HuH-7.5 (cell line): Measurements from ENCODE around the gene TMC4.
A peak's percentile ranks its signal among the peaks of the same experiment; 100 is the strongest.
"Not testable (repeated sequence)": the region's sequence is repeated elsewhere in the genome, so short reads cannot be mapped to it uniquely, and the experiment has no call there.

ENCODE experiments used
- DNase-seq: peaks from one replicate; pipeline ENCODE4 v3.0.0; 2011; ENCODE audit warnings: low spot score

The TMC4 gene

DNA sequence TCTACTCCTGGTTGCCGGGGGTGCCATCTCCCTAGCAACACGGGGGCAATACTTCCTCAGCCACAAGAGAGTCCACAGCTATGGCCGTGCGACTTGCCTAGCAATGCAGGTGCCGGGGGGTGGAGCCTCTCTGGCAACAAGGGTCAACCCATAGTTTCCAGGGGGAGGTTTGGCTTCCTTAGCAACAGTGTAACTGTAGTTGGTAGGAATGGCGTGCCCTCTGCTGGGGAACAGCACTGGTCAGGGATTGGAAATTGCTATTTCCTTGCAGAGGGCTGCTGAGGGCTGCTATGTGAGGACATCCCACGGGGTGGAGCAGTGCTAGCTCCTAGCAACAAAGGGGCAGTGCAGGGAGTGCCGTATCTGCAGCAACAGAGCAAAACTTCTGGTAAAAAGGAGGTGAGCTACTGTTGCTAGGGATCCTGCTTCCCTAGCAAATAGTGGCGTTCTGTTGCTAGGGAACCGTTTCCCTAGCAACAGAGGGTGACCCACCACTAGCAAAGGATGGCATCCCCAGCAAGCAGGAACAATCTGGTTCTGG lies 7.0 kb upstream of the TMC4 start:
- no peak for DNase-seq

DNA sequence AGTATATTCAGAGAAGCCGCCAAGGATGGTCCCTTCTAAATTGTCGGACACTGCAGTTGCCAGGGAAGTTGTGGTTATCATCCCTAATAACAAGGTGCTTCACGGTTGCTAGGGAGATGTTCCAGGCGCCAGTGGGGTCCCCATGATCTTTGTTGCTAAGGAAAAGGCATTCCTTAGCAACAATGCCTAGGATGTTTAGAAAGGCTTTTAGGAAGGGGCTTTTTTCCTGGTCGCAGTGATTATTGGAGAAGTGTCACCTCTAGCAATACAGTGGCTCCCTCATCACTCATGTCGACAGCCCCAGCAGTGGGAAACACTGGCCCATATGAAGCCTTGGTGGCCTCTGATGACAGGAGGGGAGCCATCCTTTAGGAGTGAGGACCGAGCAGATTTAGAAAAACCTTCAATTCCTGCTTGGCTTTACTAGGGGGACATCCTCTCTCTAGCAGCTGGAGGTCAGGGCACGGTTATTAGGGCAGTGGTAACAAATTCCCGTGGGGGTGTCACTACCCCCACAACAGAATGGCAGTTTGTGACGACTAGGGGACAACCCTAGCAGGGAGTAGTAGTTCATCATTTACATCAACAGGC lies 6.4 kb upstream of the TMC4 start:
- DNase-seq = no peak

GRCh38 chr19:54178581-54179261 lies 5.8 kb upstream of the TMC4 start:
- DNase-seq = no peak

DNA sequence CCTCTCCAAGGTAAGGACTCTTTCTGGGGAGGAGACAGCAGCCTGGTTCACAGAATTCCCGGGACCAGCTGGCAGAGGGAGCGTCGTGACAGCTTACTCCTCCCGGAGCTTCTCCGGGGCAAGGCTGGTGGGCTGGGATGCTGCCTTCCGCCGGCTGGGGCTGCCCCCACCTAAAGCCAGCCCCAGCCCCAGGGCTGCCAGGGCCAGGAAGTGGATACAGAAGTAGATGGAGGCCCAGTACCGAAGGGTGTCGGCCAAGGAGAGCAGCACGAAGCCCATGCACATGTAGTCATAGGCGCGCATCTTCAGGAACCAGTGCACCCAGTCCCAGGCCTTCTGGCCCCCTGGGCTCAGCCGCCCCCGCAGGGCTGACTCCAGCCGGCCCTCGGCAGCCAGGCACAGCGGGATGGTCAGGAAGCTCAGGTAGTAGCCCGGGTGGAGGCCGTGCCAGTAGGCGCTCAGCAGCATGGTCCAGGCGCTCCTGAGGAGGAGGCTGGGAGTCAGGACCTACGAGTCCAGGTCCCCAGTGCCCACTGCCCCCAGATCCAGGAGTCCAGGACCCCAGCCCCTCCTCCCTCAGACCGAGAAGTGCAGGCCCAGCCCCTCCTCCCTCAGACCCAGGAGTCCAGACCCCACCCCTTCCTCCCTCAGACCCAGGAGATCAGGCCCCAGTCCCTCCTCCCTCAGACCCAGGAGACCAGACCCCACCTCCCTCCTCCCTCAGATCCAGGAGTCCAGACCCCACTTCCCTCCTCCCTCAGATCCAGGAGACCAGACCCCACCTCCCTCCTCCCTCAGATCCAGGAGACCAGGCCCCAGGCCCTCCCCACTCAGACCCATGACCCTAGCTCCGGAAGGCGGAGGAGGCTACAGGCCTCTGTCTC lies 1.2 kb upstream of the TMC4 start:
- no peak for DNase-seq

- DNase-seq = no peak
These were observed 369 bp upstream of the TMC4 start for GRCh38 chr19:54173359-54173699.

GRCh38 chr19:54171736-54172431 lies 1.1 kb downstream of the TMC4 start:
- not testable (repeated sequence) for DNase-seq

DNA sequence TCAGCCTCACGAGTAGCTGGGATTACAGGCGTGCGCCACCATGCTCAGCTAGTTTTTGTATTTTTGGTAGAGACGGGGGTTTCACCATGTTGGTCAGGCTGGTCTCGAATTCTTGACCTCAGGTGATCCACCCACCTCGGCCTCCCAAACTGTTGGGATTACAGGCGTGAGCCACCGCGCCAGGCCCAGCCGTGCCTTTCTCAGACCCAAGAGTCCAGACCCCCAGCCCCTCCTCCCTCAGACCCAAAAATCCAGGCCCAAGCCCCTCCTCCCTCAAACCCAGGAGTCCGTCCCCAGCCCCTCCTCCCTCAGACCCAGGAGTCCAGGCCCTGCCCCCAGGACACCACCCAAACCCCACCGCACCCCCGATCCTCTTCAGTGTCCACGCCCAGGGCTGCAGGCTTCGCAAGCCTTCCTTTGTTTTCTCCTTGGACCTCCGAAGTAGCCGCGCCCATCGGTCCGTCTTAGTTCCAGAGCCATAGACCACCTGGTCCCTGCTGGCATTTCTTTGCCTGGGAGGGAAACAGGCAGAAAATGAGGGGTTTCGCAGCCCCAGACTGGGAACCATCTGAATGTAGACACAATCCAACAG lies 3.7 kb downstream of the TMC4 start:
- no peak for DNase-seq

GRCh38 chr19:54168174-54168917 lies 4.6 kb downstream of the TMC4 start:
- peak; percentile 95 for DNase-seq

DNA sequence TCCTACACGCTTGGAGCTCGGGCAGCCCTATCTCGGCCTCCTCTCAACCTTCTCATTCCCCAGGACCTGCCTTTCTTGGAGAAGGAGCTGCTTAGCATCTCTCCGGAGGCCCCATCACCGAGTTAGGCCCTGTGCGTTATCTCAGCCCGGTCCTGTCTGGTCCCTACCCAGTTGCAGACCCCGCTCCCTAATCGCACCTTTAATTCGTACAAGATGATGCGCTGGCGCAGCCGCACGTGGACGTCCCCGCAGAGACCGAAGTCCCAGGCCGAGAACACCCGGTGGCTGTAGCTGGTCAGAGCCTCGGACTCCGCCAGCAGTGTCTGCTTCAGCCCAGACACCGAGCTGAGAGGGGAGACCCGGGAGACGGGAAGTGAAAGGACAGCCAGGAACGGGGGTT lies 7.7 kb downstream of the TMC4 start:
- DNase-seq = no peak

DNA sequence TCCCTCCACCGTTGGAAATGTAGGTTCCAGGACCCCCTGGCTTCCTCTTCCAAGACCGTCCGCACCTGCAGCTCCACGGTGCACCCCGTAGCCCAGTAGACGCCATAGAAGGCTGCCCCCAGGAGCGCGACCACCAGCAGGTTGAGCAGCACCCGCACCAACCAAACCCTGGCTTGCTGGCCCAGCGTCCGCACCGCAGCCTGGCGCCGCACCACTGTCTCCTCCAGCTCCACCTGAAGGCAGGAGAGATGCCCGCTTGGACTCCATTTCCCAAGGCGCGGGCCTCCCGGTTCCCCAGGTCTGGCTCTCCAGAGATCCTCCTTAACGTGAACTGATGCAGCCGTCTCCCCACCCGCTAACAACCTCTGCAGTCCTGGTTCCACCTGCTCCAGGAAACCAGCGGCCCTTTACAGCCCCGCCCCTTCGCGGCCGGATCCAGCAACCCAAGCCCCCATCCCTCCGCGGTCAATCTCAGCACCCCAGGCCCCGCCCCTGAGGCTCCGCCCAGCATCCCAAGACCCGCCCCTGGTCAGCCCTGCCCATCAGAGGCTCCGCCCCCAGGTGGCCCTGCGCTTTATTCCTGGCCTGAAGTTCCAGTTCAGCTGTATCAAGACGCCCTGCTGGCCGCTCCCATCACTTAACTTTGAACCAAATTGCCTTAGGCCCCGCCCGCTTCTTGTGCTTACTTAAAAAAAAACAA lies 8.4 kb downstream of the TMC4 start:
- DNase-seq = no peak

GRCh38 chr19:54162884-54163283 lies 10.1 kb downstream of the TMC4 start:
- DNase-seq = no peak

- no peak for DNase-seq
These were observed 10.6 kb downstream of the TMC4 start for GRCh38 chr19:54162241-54162805.

DNA sequence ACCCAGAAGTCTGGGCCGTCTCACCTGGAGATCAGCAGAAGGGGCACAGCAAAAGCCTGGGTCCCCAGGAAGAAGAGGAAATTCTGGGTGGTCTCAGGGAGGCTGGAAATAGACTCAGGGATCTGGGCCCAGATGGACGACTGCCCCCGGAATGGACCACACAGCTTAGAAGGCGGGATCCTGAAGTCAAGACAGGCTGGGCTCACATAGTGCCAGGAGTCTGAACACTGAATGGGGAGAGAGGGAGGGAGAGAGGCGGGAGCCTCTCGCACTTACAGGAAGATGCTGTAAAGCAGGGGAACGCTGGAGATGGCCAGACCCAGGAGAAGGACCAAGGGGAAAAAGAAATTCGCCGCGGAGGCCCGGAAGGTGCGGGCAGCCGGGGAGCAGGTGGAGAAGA lies 12.1 kb downstream of the TMC4 start:
- no peak for DNase-seq

GRCh38 chr19:54160182-54160811 lies 12.7 kb downstream of the TMC4 start:
- DNase-seq = no peak

- DNase-seq = peak; percentile 100
These were observed 13.4 kb downstream of the TMC4 start, which contains the start of gene LENG1 for GRCh38 chr19:54159352-54160181. LENG1 (minus strand) TSS chr19:54159721; CDS start chr19:54159695, 26 bp downstream.

DNA sequence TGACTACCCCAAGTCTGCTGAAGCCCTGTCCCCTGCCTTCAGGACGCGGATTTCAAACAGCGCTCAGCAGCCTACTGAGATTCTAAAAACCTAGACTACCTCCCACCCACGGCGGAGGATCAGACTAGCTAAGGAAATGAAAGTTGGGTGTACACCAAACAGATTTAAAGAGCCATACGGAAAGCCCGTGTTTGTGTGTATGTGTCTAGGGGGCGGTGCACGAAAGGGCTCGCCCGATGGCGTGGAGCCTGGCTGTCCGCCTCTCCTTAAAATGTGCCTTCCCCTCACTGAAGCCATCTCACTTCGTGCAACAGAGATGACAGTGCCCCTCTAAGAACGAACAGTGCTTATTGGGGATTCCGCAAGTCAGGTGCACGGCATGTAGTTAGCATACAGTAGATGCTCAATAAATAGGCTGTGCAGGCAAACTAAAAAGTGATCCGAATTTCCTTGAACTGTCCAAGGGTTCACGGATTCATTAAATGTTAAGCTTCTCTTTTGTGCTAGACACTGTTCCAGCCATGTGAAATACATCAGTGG lies 14.1 kb downstream of the TMC4 start:
- no peak for DNase-seq

DNA sequence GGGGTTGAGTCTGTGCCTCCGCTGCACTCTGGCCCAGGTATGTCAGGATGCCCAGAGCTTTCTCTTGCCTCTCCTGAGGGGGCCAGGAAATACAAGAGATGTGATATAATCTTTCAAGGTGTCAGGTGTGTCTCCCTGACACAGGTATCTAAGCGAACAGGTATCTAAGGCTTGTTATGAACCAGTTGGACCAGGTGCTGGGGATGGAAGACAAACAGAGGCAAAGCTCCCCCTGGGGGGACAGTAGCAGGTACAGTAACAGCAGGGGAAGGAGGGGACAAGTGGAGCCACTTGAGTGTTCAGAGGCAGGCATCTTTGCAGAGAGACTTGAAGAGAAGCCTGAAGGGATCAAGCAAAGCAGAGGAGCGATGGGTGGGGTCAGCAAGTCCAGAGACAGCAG lies 16.0 kb downstream of the TMC4 start:
- DNase-seq = no peak

DNA sequence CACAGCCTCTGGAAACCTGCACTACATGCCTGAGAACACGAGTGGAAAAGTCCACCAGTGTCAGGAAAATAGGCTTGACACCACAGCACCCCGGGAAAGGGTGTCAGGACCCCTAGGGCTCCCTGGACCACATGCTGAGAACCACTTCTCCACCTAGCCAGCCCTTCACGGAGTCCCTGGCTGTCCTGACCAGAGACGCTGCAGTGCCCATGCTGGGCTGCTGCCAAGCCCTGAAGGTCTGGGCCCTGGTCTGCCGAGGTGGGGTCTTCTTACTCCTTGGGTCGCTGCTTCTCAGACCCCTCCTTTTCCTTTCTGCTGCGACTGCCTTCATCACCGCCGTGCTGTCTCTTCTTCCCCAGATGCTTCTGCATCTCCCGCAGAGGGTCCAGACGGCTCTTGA lies 16.5 kb downstream of the TMC4 start:
- no peak for DNase-seq
